GM12801 (cell line): Measurements from ENCODE around the gene LYST.

ENCODE experiments used
- CTCF ChIP-seq: IDR thresholded peaks from one replicate; pipeline ENCODE4 v1.5.1; 2011; ENCODE audit warnings: control low read depth; ENCODE audit not compliant: insufficient read length; ENCODE audit errors: extremely low read depth

The LYST gene

GRCh38 chr1:235907187-235907896, 40.6 kb upstream of the LYST start:
- TF ChIP-seq CTCF, result no peak

GRCh38 chr1:235906436-235906835, 39.7 kb upstream of the LYST start:
- TF ChIP-seq CTCF, result no peak

GRCh38 chr1:235902677-235903542, 36.2 kb upstream of the LYST start:
- no peak for TF ChIP-seq CTCF

- TF ChIP-seq CTCF, result no peak
These were observed 34.8 kb upstream of the LYST start for GRCh38 chr1:235901461-235901860.

- no peak for TF ChIP-seq CTCF
These were observed 31.4 kb upstream of the LYST start for GRCh38 chr1:235898126-235898525.

- TF ChIP-seq CTCF, result no peak
These were observed 27.1 kb upstream of the LYST start for GRCh38 chr1:235893840-235894239.

GRCh38 chr1:235892734-235893413, 26.2 kb upstream of the LYST start:
- TF ChIP-seq CTCF, result no peak
